ENCODE results near the gene TRIM8. TPM values are rescaled to one million over a fixed set of nuclear protein-coding genes. Genes with fewer than 3 reads are reported as not detected.

Gene TRIM8
- total and polyA plus RNA-seq, 9 of the 15 experiments (the other 6 are each of a cell fraction or from before 2014, with no cell fraction given): 1.7 to 26.0 (median 9.1) TPM

DNA sequence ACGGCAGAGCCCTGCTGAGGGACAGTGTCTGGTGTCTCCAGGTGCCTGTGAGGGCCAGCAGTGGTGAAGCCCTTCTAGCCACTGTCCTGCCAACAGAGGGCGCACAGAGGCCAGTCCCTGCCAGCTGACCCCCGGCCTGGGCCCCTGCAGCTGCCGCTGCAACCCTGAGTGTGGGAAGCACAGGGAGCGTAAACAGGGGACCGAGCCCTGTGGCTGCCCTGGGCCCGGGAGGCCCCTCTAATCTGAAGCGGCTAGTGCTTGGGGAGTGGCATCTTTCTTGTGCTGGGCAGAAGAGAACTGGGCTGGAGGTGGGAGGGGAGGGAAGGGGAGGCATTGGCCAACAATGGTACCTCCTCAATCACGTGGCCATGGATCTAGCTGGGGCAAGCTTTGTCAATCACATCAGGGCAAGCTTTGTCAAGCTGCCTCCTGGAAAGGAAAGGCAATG is 34.6 kb downstream of the TRIM8 start:
- DNase-seq (ENCODE audit: extremely low read depth in 1 of 4, low spot score in 3 of 4) (peak; percentile 61 to 76 (median 68)), ATAC-seq (peak; percentile 92), FAIRE-seq (peak; percentile 23)
- H3K27me3 ChIP-seq (ENCODE audit: control insufficient read depth in 2 of 2, insufficient read depth in 2 of 2, low read length in 2 of 2): no peaks in the 10 kb centered on the region
- BruUV-seq (replicated peaks): no TSS peak
- H3K4me2 ChIP-seq (ENCODE audit: insufficient read depth, low read length): peak overlapping the region; percentile 49; the same call in 1 of the 2 replicates
- H3K9me3 ChIP-seq (replicated peaks; ENCODE audit: control insufficient read depth, insufficient read depth, low read depth, low read length): no peaks in the 10 kb centered on the region
- H3K27ac ChIP-seq (ENCODE audit: extremely low read depth, low read depth, low read length): no peak overlapping the region
- H3K4me3 ChIP-seq: no peak overlapping the region
- no peaks in the 10 kb centered on the region for H3K79me2 ChIP-seq (ENCODE audit: control insufficient read depth, insufficient read depth, low read length)
- in situ Hi-C loops (cut with MboI): no loop called here
- ChIA-PET POLR2A (interaction anchor here (0.7 to 1.7 kb wide), 3 partner anchors 23 to 38 kb away, joined by 3 to 4 read pairs (median 4); no protein-coding TSS in a partner anchor), CTCF (ENCODE audit: low intra/inter-chr PET ratio) (interaction anchor here (0.6 to 1.0 kb wide), 2 partner anchors 46 to 208 kb away, joined by 3 read pairs; no protein-coding TSS in a partner anchor)
- H4K20me1 ChIP-seq (replicated peaks; ENCODE audit: control insufficient read depth, insufficient read depth, low read length): no peaks in the 10 kb centered on the region
- peak overlapping the region; percentile 65; the same call in 1 of the 2 replicates for H2AFZ ChIP-seq (ENCODE audit: low read depth, low read length)
- no peaks in the 10 kb centered on the region for H3K9me1 ChIP-seq (ENCODE audit: control insufficient read depth, insufficient read depth, low read length)
- 0 out of 4 replicates have a peak overlapping the region, but pooled peaks of 1 of the 2 experiments have one; percentile 6 for H3K9ac ChIP-seq (ENCODE audit: insufficient read depth in 1 of 2, low read depth in 2 of 2, low read length in 2 of 2)
- peaks cover 18 to 27% of the 10 kb centered on the region in 2 experiments for H3K4me1 ChIP-seq (replicated peaks in 1 of 2; ENCODE audit: control insufficient read depth in 2 of 2, insufficient read depth in 2 of 2, low read length in 2 of 2)
- WGBS (ENCODE audit: insufficient coverage, low coverage, missing lambda C conversion rate): 11% methylated on average over 6 of the region's 9 CpGs
- intact Hi-C loops (cut with micrococcal nuclease): no loop called here
- no peaks in the 10 kb centered on the region for H3K36me3 ChIP-seq (ENCODE audit: control insufficient read depth, insufficient read depth, low read length)
- TF ChIP-seq ZNF740 (CRISPR knock-in tag; IDR thresholded peaks at IDR 0.05) (no peak), ZNF740 (tag; IDR thresholded peaks at IDR 0.05) (no peak), MXD1 (CRISPR knock-in tag; IDR thresholded peaks at IDR 0.05; ENCODE audit: borderline replicate concordance, poor library complexity, severe bottlenecking) (no peak), MCM3 (IDR thresholded peaks at IDR 0.05) (no peak), MLX (CRISPR knock-in tag; conservative IDR thresholded peaks at IDR 0.05) (no peak), POU5F1 (IDR thresholded peaks at IDR 0.05; ENCODE audit: borderline replicate concordance, low read depth, low read length, partially characterized antibody) (no peak), SAP30 (IDR thresholded peaks at IDR 0.05; ENCODE audit: borderline replicate concordance, insufficient read depth, low read depth, low read length, poor library complexity, severe bottlenecking) (no peak), NFRKB (IDR thresholded peaks at IDR 0.05; ENCODE audit: low read depth) (no peak), IRF2 (CRISPR knock-in tag; IDR thresholded peaks at IDR 0.05) (no peak), REST (IDR thresholded peaks at IDR 0.05; ENCODE audit: borderline replicate concordance) (peak; percentile 39; the same call in 1 of the 2 replicates), REST (CRISPR knock-in tag; IDR thresholded peaks at IDR 0.05; ENCODE audit: low read depth) (no peak)
